Kidney capillary endothelial cell (primary cell): ENCODE measurements around the gene FAM98C.

ENCODE experiments used
- DNase-seq: peaks from one replicate; pipeline ENCODE4 v3.0.0-alpha.2; 2018; ENCODE audit warnings: low spot score

Gene FAM98C

DNA sequence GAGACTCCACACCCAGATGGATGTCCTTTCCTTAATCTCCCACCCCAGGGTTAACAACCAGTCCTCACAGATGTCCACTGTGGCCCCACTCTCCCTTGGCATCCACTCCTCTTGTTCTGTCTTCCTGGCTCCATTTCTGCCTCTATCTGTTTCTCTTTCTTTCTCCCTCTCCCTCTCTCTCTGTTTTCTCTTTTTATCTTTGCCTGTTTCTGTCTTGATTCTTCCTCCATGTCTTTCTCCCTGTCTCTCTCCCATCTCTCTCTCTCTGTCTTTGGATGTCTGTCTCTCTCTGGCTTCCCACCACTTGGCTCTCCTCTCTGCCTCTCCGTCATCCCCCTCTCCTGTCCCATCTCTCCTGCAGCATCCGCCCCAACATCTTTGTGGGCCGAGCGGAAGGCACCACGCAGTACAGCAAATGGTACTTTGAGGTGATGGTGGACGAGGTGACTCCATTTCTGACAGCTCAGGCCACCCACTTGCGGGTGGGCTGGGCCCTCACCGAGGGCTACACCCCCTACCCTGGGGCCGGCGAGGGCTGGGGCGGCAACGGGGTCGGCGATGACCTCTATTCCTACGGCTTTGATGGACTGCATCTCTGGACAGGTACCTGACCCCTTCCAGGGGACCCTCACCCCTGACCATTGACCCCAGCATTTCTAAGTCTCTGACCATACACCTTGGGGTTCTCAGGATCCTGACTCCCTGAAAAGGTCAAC, 55.0 kb downstream of the FAM98C start:
- no peak for DNase-seq
